Measurements from ENCODE around the gene MSRB1.
A peak's percentile ranks its signal among the peaks of the same experiment; 100 is the strongest.

MSRB1 gene

DNA sequence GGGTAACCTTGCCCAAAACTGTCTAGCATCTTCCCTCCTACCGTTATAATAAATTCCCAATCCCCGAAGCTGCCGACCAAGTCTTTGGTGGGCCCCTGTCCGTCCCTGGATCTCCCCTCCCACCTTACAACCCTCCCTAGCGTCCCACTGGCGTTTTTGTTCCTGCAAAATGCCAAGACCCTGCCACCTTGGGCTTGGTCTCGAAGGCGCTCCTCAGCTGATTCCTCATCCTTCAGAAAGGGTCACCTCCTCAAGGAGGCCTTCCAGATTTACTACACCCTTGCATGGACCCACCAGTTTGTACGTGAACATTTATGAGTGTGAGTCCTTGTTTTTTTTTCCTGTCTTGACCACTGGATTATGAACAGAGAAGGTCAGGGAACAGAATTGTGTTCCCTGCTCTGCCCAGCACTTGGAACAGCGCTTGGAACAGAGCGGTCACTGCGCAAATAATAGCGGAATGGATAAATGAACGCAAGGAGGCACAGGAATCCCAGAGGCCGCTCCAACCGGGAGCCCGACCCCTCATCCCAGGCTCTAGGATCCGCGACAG lies 40.1 kb upstream of the MSRB1 start:
- Mint-ChIP-seq H3K9me3 (no peaks in the 10 kb centered on the region), H3K27me3 (ENCODE audit: low read depth) (peaks cover 31% of the 10 kb centered on the region), H3K4me1 (ENCODE audit: low read depth) (peaks cover 16% of the 10 kb centered on the region), H3K36me3 (ENCODE audit: low read depth) (peaks cover 5% of the 10 kb centered on the region), H3K4me3 (peak overlapping the region; percentile 80), H3K27ac (peak overlapping the region; percentile 0)

DNA sequence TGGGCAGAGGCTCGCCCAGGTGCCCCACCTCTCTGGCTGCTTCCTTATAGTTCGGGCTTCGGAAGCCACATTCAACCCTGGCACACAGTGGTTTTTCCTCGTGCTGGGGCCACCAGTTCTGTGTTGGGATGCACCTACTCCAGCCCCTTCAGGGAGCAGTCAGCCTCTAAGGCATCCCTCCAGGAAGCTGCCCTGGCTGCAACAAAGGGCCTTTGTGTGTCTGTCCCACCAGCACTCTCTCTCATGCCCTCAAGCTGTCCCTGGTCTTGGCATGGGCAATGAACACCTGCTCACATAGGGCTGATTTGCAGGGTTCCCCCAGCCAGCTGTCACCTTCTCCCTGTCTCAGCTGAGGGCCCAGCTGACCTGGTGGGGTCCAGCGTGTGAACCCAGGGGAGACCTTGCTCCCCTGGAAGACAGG lies 39.0 kb upstream of the MSRB1 start:
- Mint-ChIP-seq H3K9me3 (no peaks in the 10 kb centered on the region), H3K36me3 (ENCODE audit: low read depth) (peaks cover 7% of the 10 kb centered on the region), H3K4me3 (no peak overlapping the region), H3K27ac (no peak overlapping the region), H3K4me1 (ENCODE audit: low read depth) (peaks cover 15% of the 10 kb centered on the region), H3K27me3 (ENCODE audit: low read depth) (peaks cover 31% of the 10 kb centered on the region)

DNA sequence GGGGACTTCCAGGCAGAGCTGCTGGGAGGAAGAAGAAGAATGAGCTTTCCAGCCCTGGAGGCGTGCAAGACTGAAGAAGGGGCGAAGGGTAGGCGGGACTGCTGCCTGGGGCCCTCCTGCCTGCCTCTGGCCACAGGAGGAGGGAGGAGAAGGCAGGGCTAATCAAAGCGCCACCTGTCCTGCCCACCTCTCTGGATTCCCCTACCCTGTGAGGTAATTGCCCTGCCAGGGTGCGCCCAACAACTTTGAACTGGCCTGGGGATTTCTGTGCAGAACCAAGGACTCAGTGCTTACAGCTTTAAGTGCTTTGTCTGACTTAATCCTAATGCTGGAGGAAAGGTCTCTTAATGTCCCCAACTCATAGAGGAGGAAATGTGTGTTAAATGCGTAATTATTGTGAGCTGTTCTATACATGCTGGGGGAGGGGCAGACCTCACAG lies 38.4 kb upstream of the MSRB1 start, which contains the start of gene NOXO1:
NOXO1 (minus strand) TSS at position 72 of the 439 bp plus-strand sequence. CDS start 290 bp downstream, outside the sequence.
- H3K36me3 Mint-ChIP-seq (ENCODE audit: low read depth) = peaks cover 5% of the 10 kb centered on the region
- H3K9me3 Mint-ChIP-seq = no peaks in the 10 kb centered on the region
- H3K27ac Mint-ChIP-seq = peak within 1 kb of the TSS; percentile 20
- peaks cover 31% of the 10 kb centered on the region for H3K27me3 Mint-ChIP-seq (ENCODE audit: low read depth)
- no peak within 1 kb of the TSS for H3K4me3 Mint-ChIP-seq
- peaks cover 15% of the 10 kb centered on the region for H3K4me1 Mint-ChIP-seq (ENCODE audit: low read depth)

DNA sequence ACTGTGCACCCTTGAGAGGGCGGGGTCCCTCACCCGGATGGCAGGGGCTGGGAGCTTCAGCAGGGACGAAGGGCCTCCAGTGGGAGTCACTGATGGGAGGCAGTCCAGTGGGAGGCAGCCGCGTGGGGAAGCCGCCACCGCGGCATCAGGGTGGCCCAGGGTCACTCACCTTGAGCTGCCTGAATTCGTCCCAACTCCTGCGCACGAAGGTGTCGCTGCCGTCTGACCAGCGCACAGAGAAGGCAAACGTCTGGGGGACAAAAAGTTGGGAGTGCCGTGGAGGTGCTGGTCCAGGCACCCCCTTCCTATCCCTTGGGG lies 37.7 kb upstream of the MSRB1 start:
- H3K27ac Mint-ChIP-seq = peak overlapping the region; percentile 20
- peaks cover 2% of the 10 kb centered on the region for H3K36me3 Mint-ChIP-seq (ENCODE audit: low read depth)
- no peak overlapping the region for H3K4me3 Mint-ChIP-seq
- H3K9me3 Mint-ChIP-seq = no peaks in the 10 kb centered on the region
- H3K27me3 Mint-ChIP-seq (ENCODE audit: low read depth) = peaks cover 31% of the 10 kb centered on the region
- H3K4me1 Mint-ChIP-seq (ENCODE audit: low read depth) = peaks cover 14% of the 10 kb centered on the region

DNA sequence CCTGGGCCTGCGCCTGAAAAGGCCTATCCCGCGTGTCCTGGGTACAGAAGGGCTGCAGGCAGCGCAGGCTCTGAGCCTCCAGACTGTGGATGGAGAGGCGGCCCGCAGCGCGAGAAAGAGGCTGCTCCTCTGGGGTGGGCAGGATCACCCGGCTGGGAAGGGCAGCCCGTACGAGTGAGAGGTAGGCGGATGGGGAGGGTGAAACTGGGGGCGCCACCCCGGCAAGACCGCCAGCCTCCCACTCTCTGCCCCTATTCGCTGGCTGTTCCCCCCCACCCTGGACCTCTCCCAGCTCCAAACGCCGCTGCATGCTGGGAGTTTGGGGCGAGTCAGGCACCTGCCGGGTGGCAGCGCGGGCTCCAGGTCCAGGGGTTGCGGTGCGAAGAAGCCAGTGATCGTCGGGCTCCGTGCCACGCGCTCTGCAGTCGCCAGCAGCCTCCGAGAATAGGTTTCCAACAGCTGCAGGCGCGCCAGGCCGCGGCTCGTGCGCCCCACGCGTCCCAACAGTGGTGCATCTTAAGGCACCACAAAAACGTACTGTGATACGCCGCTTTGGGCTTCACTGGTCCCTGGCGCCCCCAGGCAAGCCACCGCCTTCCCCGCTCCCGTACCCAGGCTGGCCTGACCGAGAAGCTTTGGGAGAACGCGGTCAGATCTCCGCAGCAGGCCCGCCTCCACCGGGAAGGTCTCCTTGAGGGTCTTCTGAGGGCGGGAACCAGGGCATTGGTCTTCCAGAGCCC lies 37.2 kb upstream of the MSRB1 start:
- H3K4me1 Mint-ChIP-seq (ENCODE audit: low read depth) = peaks cover 10% of the 10 kb centered on the region
- no peaks in the 10 kb centered on the region for H3K9me3 Mint-ChIP-seq
- H3K27me3 Mint-ChIP-seq (ENCODE audit: low read depth) = peaks cover 31% of the 10 kb centered on the region
- H3K4me3 Mint-ChIP-seq = no peak overlapping the region
- H3K27ac Mint-ChIP-seq = peak overlapping the region; percentile 20
- peaks cover 2% of the 10 kb centered on the region for H3K36me3 Mint-ChIP-seq (ENCODE audit: low read depth)

DNA sequence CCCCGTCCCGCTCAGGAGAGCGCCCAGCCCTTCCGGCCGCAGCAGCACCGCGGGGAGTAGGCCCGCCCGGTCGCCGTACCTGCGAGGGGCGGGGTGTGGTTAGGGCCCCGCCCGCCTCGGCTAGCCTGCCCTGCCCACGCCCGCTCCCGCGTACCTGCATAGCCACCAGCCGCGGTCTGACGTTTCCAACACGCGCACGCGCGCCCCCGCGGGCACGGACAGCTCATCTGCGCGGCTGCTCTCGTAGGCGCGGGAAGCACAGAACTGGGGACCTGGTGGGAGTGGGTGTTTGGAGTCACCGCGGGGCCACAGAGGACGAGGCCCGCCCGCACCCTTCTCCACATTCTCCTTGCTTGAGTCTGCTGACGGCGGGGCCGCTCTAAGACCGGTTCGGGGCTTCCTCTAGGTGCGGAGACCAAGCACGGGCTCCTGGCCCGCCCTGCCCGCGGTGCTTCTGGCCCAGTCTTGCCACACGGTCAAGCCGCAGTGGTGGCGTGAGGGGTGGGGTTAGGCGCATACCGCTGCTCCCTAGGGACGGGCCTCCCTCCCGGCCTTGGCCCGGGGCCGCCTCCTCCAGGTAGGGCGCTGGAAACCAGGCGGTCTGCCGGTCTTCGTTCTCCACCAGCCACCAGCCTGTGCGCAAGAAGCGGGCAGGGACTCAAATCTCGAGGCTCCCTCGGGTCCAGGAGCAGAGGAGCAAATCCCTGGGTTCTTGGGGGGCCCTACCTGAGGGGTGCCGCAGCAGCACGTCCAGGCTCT lies 36.5 kb upstream of the MSRB1 start:
- no peak overlapping the region for H3K4me3 Mint-ChIP-seq
- H3K9me3 Mint-ChIP-seq = no peaks in the 10 kb centered on the region
- H3K27me3 Mint-ChIP-seq (ENCODE audit: low read depth) = peaks cover 31% of the 10 kb centered on the region
- no peak overlapping the region for H3K27ac Mint-ChIP-seq
- peaks cover 5% of the 10 kb centered on the region for H3K36me3 Mint-ChIP-seq (ENCODE audit: low read depth)
- H3K4me1 Mint-ChIP-seq (ENCODE audit: low read depth) = peaks cover 6% of the 10 kb centered on the region

DNA sequence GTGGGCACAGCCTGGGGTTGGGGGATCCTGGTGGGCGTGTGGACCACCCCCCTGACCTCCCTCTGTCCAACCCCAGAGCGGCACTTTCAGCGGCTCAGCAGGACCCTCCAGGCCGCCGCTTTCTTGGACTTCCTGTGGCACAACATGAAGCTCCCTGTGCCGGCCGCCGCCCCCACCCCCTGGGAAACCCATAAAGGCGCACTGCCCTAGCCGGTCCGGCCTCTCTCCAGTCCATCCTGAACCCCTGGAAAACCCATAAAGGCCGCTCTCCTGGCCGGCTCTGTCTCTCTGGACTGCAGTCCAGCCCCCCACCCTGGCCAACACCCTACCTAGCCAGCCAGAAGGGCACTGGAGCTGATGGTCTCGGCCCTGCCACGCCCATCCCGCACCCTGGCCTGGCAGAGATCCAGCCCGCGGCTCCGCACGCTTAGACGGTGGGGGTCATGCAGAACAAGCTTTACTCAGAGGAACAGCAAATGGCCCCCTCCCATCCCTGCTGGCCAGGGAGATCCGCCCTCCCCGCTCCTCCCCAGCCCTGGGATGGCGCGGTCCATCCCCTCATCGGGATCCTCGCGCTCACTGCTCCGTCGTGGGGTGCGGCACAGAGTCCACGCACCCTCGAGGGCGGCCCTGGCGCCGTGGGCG lies 35.6 kb upstream of the MSRB1 start:
- H3K36me3 Mint-ChIP-seq (ENCODE audit: low read depth) = peaks cover 5% of the 10 kb centered on the region
- peaks cover 5% of the 10 kb centered on the region for H3K4me1 Mint-ChIP-seq (ENCODE audit: low read depth)

DNA sequence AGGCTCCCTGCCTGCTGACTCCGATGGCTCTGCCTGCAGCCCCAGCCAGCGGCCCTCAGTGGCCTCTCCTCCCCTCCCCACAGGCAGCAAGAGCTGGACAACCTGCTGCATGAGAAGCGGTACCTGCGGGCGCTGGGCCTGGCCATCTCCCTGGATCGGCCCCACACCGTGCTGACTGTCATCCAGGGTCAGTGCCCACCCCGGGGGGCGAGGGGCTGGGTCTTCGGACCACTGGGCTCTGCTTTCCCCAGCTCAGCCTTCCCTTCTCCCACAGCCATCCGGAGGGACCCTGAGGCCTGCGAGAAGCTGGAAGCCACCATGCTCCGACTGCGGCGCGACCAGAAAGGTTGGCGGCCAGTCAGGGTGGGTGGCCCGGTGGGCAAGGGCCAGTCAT lies 34.9 kb upstream of the MSRB1 start:
- Mint-ChIP-seq H3K9me3 (no peaks in the 10 kb centered on the region), H3K4me1 (ENCODE audit: low read depth) (peaks cover 3% of the 10 kb centered on the region), H3K4me3 (no peak overlapping the region), H3K27me3 (ENCODE audit: low read depth) (peaks cover 27% of the 10 kb centered on the region), H3K27ac (no peak overlapping the region), H3K36me3 (ENCODE audit: low read depth) (peaks cover 7% of the 10 kb centered on the region)

More for the DNA sequence above, 35.6 kb upstream of the MSRB1 start:
- Mint-ChIP-seq H3K4me3 (no peak overlapping the region), H3K27me3 (ENCODE audit: low read depth) (peaks cover 31% of the 10 kb centered on the region), H3K27ac (no peak overlapping the region), H3K9me3 (no peaks in the 10 kb centered on the region)

DNA sequence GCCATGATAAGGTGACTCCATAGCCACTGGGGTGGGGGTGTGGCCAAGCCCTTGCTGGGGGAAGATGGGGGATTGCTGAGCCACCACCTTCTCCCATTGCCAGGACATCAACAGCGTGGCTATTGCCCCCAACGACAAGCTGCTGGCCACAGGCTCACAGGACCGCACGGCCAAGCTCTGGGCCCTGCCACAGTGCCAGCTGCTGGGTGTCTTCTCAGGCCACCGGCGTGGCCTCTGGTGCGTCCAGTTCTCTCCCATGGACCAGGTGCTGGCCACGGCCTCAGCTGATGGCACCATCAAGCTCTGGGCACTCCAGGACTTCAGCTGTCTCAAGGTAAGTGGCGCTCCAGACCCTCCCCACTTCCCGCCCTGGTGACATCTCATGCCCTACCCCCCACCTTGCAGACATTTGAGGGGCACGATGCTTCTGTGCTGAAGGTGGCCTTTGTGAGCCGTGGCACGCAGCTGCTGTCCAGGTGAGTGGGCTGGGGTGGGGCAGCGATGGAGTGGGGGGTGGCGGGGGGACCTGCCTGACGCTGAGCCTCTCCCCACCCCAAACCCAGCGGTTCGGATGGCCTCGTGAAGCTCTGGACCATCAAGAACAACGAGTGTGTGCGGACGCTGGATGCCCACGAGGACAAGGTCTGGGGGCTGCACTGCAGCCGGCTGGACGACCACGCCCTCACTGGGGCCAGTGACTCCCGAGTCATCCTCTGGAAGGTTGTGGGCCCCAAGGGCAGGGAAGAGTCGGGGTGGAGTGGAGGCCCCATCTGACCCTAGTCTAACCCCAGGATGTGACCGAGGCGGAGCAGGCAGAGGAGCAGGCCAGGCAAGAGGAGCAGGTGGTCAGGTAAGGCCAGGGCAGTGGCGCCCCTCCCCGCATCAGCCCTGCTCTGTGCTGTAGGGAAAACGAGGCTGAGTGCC lies 34.2 kb upstream of the MSRB1 start:
- H3K9me3 Mint-ChIP-seq = no peaks in the 10 kb centered on the region
- H3K4me1 Mint-ChIP-seq (ENCODE audit: low read depth) = peaks cover 7% of the 10 kb centered on the region
- no peak overlapping the region for H3K27ac Mint-ChIP-seq
- H3K36me3 Mint-ChIP-seq (ENCODE audit: low read depth) = peaks cover 7% of the 10 kb centered on the region
- H3K4me3 Mint-ChIP-seq = no peak overlapping the region
- peaks cover 20% of the 10 kb centered on the region for H3K27me3 Mint-ChIP-seq (ENCODE audit: low read depth)

DNA sequence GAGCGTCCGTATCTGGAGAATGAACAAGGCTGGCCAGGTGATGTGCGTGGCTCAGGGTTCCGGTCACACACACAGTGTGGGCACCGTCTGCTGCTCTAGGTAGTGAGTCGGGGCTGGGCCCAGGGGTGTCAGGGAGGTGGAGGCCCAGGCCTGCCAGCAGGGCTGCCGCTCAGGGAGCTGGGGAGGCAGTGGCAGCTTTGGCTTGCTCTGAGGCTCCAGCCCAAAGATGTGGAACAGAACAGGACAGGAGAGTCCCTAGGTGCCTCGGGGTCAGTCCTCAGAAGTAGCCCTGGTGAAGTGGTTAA lies 33.2 kb upstream of the MSRB1 start:
- Mint-ChIP-seq H3K27me3 (ENCODE audit: low read depth) (peaks cover 10% of the 10 kb centered on the region), H3K36me3 (ENCODE audit: low read depth) (peaks cover 9% of the 10 kb centered on the region), H3K27ac (no peak overlapping the region), H3K4me1 (ENCODE audit: low read depth) (peaks cover 12% of the 10 kb centered on the region), H3K9me3 (no peaks in the 10 kb centered on the region), H3K4me3 (no peak overlapping the region)

DNA sequence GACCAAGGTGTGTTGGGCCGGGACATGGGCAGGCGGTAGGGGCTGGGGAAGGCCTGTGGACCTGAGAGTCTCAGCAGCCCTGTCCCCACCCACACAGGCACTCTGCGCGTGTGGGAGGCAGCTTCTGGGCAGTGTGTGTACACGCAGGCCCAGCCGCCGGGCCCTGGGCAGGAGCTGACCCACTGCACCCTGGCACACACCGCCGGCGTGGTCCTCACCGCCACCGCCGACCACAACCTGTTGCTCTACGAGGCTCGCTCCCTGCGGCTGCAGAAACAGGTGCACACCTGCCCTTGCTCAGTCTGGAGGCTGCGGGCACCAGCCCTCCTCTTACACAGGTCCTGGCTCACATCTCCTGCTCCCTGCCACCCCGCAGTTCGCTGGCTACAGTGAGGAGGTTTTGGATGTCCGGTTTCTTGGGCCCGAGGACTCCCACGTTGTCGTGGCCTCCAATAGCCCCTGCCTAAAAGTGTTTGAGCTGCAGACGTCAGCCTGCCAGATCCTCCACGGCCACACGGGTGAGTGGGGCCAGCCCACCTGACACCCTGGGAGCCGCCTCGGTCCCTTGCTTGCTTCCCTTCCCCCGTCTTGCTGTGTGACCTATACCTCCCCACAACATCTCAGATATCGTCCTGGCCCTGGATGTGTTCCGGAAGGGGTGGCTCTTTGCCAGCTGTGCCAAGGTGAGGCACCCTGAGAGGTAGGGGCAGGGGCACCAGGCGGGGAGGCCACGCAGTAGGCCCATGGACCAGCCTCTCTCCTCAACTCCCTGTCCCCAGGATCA lies 32.6 kb upstream of the MSRB1 start:
- Mint-ChIP-seq H3K4me1 (ENCODE audit: low read depth) (peaks cover 16% of the 10 kb centered on the region), H3K27ac (no peak overlapping the region), H3K36me3 (ENCODE audit: low read depth) (peaks cover 9% of the 10 kb centered on the region), H3K4me3 (no peak overlapping the region), H3K9me3 (no peaks in the 10 kb centered on the region), H3K27me3 (ENCODE audit: low read depth) (peaks cover 4% of the 10 kb centered on the region)

DNA sequence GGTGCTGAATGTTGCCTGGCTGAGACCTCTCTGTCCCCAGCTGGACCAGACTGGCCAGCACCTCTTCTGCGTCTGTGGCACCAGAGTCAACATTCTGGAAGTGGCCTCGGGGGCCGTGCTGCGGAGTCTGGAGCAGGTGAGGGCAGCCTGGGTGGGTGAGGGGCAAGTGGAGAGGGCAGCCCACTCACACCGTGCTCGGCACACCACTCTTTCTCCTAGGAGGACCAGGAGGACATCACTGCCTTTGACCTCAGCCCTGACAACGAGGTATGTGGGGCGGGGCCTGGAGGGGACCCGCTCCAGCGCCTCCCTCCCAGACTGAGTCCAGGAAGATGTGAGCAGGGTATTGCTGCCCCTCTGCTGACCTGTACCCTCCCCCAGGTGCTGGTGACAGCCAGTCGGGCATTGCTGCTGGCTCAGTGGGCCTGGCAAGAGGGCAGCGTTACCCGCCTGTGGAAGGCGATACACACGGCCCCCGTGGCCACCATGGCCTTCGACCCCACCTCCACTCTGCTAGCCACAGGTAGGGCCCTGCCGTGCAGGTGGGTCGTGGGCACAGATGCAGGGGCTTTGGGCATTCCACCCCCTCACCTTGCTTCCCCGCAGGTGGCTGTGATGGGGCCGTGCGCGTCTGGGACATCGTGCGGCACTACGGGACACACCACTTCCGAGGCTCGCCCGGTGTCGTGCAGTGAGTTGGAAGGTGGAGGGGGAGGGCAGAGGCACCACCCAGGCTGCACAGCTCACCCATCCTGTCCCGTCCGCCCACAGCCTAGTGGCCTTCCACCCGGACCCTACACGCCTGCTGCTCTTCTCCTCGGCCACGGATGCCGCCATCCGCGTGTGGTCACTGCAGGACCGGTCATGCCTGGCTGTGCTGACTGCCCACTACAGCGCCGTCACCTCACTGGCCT lies 31.4 kb upstream of the MSRB1 start:
- no peaks in the 10 kb centered on the region for H3K9me3 Mint-ChIP-seq
- no peaks in the 10 kb centered on the region for H3K27me3 Mint-ChIP-seq (ENCODE audit: low read depth)
- no peak overlapping the region for H3K4me3 Mint-ChIP-seq
- peaks cover 9% of the 10 kb centered on the region for H3K36me3 Mint-ChIP-seq (ENCODE audit: low read depth)
- no peak overlapping the region for H3K27ac Mint-ChIP-seq
- peaks cover 16% of the 10 kb centered on the region for H3K4me1 Mint-ChIP-seq (ENCODE audit: low read depth)
